ENCODE results near the gene MUCL3. TPM values are rescaled to one million over a fixed set of nuclear protein-coding genes. Genes with fewer than 3 reads are reported as not detected.
"Not testable (repeated sequence)": the region's sequence is repeated elsewhere in the genome, so short reads cannot be mapped to it uniquely, and the experiment has no call there.

Gene MUCL3
- total RNA-seq, 4 donors from 2014 or later: 0.04 TPM; not detected in 3

DNA sequence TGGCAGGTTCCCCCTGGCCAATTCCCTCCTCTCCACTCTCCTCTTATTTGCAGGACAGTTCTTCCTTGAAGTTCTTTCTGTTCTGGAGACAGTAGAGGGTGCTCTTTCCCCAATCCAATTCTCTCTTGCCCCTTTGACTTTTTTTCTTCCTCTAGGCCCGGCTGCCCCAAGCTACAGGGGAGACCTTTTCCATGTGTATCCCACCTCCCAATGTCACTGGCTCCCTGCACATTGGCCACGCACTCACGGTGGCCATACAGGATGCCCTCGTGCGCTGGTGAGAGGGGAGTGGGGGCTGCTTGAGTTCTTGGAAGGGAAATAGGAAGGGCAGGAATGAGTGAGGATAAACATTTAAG lies 25.2 kb upstream of the MUCL3 start:
- Histone ChIP-seq H3K4me3 (no peak overlapping the region), H3K4me1 (peaks cover 3 to 32% (median 17%) of the 10 kb centered on the region in 3 donors), H3K9me3 (no peaks in the 10 kb centered on the region), H3K36me3 (peaks cover 0 to 69% of the 10 kb centered on the region in 2 donors), H3K27me3 (no peaks in the 10 kb centered on the region), H3K27ac (peak overlapping the region; percentile 66 to 93 (median 92))
- WGBS, 2 donors (ENCODE audit: low coverage in 1 of 2): 5 to 40% methylated on average over 2 to 4 of the region's 5 CpGs
- ATAC-seq: no peak
- TF ChIP-seq, protein P1, sequence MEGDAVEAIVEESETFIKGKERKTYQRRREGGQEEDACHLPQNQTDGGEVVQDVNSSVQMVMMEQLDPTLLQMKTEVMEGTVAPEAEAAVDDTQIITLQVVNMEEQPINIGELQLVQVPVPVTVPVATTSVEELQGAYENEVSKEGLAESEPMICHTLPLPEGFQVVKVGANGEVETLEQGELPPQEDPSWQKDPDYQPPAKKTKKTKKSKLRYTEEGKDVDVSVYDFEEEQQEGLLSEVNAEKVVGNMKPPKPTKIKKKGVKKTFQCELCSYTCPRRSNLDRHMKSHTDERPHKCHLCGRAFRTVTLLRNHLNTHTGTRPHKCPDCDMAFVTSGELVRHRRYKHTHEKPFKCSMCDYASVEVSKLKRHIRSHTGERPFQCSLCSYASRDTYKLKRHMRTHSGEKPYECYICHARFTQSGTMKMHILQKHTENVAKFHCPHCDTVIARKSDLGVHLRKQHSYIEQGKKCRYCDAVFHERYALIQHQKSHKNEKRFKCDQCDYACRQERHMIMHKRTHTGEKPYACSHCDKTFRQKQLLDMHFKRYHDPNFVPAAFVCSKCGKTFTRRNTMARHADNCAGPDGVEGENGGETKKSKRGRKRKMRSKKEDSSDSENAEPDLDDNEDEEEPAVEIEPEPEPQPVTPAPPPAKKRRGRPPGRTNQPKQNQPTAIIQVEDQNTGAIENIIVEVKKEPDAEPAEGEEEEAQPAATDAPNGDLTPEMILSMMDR (IDR thresholded peaks at IDR 0.05): peak in 3 of 4 experiments; percentile 63 to 72 (median 65)
- TF ChIP-seq POLR2AphosphoS5 (IDR thresholded peaks at IDR 0.05): no peak

DNA sequence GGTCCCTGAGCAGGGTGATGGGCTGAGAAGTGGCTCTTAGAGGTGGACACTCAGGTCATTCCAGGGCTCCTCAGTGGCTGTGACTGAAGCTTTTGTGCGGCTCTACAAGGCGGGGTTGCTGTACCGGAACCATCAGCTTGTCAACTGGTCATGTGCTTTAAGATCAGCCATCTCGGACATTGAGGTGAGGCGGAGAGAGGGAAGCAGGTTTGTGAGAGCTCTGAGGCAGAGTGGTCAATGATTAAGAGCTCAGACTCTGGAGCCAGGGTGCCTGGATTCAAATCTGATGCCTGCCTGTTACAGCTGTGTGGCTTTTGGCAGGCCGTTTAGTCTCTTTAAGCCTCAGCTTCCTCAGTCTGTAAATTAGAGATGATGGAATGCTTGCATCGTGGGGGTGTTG lies 23.7 kb upstream of the MUCL3 start:
- WGBS, 2 donors (ENCODE audit: low coverage in 1 of 2): 87 to 89% methylated on average over 4 to 5 of the region's 7 CpGs
- Histone ChIP-seq H3K4me3 (no peak overlapping the region), H3K36me3 (peaks cover 0 to 69% of the 10 kb centered on the region in 2 donors), H3K27me3 (no peaks in the 10 kb centered on the region), H3K4me1 (peaks cover 3 to 32% (median 17%) of the 10 kb centered on the region in 3 donors), H3K9me3 (no peaks in the 10 kb centered on the region), H3K27ac (no peak overlapping the region)
- no peak for TF ChIP-seq POLR2A (IDR thresholded peaks at IDR 0.05)
- ATAC-seq: no peak

DNA sequence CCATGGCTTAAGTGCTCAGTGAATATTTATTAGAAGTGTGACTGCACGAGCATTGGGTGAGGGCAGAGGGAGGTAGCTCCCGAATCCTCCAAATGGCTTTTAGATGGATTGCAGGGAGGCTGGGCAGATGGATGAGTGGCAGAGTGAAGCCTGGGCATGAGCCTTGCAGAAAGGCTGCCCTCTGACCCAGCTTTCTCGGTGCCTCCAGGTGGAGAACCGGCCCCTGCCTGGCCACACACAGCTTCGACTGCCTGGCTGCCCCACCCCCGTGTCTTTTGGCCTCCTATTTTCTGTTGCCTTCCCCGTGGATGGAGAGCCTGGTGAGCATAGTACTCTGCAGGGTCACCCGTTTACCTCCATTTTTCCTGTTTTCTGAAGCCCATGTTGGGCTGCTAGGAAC lies 23.3 kb upstream of the MUCL3 start:
- 84 to 90% methylated on average over 6 of the region's 8 CpGs for WGBS, 2 donors (ENCODE audit: low coverage in 1 of 2)
- no peak for ATAC-seq
- Histone ChIP-seq H3K36me3 (peaks cover 0 to 69% of the 10 kb centered on the region in 2 donors), H3K4me1 (peaks cover 3 to 32% (median 17%) of the 10 kb centered on the region in 3 donors), H3K27ac (no peak overlapping the region), H3K27me3 (no peaks in the 10 kb centered on the region), H3K4me3 (no peak overlapping the region), H3K9me3 (no peaks in the 10 kb centered on the region)
- TF ChIP-seq POLR2AphosphoS5 (IDR thresholded peaks at IDR 0.05) (no peak), EP300 (IDR thresholded peaks at IDR 0.05) (no peak), POLR2A (IDR thresholded peaks at IDR 0.05) (no peak)
- TF ChIP-seq, protein P1 (IDR thresholded peaks at IDR 0.05): no peak

DNA sequence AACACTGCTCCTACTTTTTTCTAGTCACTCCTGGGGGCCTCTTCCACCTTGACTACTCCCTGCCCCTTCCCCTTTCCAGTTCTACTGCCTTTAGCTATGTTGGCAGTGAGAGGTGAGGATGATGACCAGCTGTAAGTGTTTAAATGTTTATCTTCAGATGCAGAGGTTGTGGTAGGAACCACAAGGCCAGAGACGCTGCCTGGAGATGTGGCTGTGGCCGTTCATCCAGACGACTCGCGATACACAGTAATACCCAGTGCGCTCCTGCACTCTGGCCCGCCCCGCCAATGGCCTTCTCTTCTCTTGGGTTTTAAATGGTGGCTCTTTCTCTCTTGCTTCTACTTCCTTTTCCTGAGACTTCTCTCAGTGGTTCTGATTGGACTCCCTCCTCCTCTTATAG lies 22.1 kb upstream of the MUCL3 start:
- TF ChIP-seq, protein P1 (IDR thresholded peaks at IDR 0.05): no peak
- TF ChIP-seq POLR2A (IDR thresholded peaks at IDR 0.05) (no peak), EP300 (IDR thresholded peaks at IDR 0.05) (no peak)
- no peak overlapping the region for H3K27ac ChIP-seq
- H3K36me3 ChIP-seq: peaks cover 0 to 73% of the 10 kb centered on the region in 2 donors
- H3K4me3 ChIP-seq: no peak overlapping the region
- H3K4me1 ChIP-seq: peaks cover 3 to 23% (median 14%) of the 10 kb centered on the region in 3 donors
- no peaks in the 10 kb centered on the region for H3K9me3 ChIP-seq
- no peak for ATAC-seq
- 82 to 94% methylated on average over 8 of the region's 8 CpGs for WGBS, 2 donors (ENCODE audit: low coverage in 1 of 2)
- H3K27me3 ChIP-seq: no peaks in the 10 kb centered on the region

DNA sequence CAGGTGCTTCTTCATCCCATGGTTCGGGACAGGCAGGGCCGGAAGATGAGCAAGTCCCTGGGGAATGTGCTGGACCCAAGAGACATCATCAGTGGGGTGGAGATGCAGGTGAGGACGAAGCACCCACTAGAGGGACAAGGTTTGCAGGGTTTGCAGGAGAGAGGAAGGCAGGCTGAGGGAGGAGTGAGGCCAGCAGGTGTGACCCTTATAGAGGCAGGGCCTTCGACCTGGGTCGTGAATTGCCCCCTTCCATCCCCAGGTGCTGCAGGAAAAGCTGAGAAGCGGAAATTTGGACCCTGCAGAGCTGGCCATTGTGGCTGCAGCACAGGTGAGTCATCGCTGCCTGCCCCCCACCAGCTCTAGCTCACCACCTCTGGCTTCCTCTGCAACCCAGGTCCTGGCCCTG lies 18.3 kb upstream of the MUCL3 start:
- TF ChIP-seq POLR2AphosphoS5 (IDR thresholded peaks at IDR 0.05) (no peak), POLR2A (IDR thresholded peaks at IDR 0.05) (no peak), EP300 (IDR thresholded peaks at IDR 0.05) (no peak)
- TF ChIP-seq, protein P1 (IDR thresholded peaks at IDR 0.05): no peak
- Histone ChIP-seq H3K36me3 (peaks cover 0 to 96% of the 10 kb centered on the region in 2 donors), H3K9me3 (no peaks in the 10 kb centered on the region), H3K4me3 (no peak overlapping the region), H3K4me1 (no peaks in the 10 kb centered on the region), H3K27ac (no peak overlapping the region), H3K27me3 (no peaks in the 10 kb centered on the region)
- no peak for ATAC-seq
- 87% methylated on average over 3 of the region's 7 CpGs; no CpG with 5 or more reads in 1 of the 2 donors for WGBS, 2 donors (ENCODE audit: low coverage in 1 of 2)

DNA sequence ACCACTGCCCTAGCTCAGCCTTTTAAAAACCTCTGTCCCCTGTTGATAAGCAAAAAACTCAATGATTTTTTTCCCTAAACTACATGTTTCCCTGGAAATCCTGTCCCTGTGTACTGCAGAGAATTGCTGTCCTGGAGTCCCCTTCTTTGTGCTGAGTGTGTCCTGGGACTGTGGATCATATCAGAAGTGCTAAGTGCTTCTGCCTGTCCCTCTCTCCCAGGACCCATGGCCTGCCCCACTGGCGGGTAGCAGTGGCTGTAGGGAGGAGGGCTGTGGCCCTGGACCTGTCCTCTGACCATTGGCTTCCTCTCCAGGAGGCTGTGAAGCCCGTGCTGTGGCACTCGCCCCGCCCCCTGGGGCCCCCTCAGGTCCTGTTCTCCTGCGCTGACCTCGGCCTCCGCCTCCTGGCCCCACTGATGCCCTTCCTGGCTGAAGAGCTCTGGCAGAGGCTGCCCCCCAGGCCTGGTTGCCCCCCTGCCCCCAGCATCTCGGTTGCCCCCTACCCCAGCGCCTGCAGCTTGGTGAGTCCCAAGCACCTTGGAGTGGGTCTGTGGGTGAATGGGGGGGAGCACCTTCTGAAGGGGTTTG lies 16.6 kb upstream of the MUCL3 start:
- peaks cover 0 to 79% of the 10 kb centered on the region in 2 donors for H3K36me3 ChIP-seq
- ATAC-seq, H3K4me1 ChIP-seq, H3K9me3 ChIP-seq, H3K4me3 ChIP-seq, H3K27ac ChIP-seq, H3K27me3 ChIP-seq: not testable (repeated sequence)
- WGBS, 2 donors (ENCODE audit: low coverage in 1 of 2): no CpG with 5 or more reads among the region's 9 CpGs

All from gastroesophageal sphincter (tissue), 4 donors.